Gastroesophageal sphincter (tissue), 4 donors: ENCODE data around the gene KCNF1. TPM values are rescaled to one million over a fixed set of nuclear protein-coding genes. Genes with fewer than 3 reads are reported as not detected.

ENCODE experiments used
- ATAC-seq: fragments of 150-250 bp; one replicate; pipeline ENCODE4 v1.9.1; 2016; ENCODE audit warnings: mild to moderate bottlenecking, moderate library complexity
- H3K27ac ChIP-seq, 4 donors: fragments of 200-600 bp; sonication (generic) in 3 of 4; 1 replicate in 3 of 4; 2 replicates in 1 of 4; pipeline ENCODE4 v1.5.1; 2016 to 2019
- H3K27me3 ChIP-seq: fragments of 200-600 bp; sonication (generic); one replicate; pipeline ENCODE4 v1.5.1; 2019
- H3K36me3 ChIP-seq, 2 donors: fragments of 200-600 bp; sonication (generic); one replicate each; pipeline ENCODE4 v1.5.1; 2019; ENCODE audit warnings: control low read depth in 1 of 2
- H3K4me1 ChIP-seq, 3 donors: fragments of 200-600 bp; sonication (generic); 1 replicate in 2 of 3; 2 replicates in 1 of 3; pipeline ENCODE4 v1.5.1; 2016 to 2019; ENCODE audit warnings: control low read depth in 2 of 3
- H3K4me3 ChIP-seq, 2 donors: fragments of 200-600 bp; sonication (generic); one replicate each; pipeline ENCODE4 v1.5.1; 2019; ENCODE audit warnings: mild to moderate bottlenecking in 1 of 2, moderate library complexity in 1 of 2
- H3K9me3 ChIP-seq, 3 donors: fragments of 200-600 bp; sonication (generic); one replicate each; pipeline ENCODE4 v1.5.1; 2017 to 2019; ENCODE audit warnings: control low read depth in 2 of 3
- CTCF ChIP-seq, 4 experiments: fragments of 200-600 bp in 2 of 4; fragments of 450-650 bp in 2 of 4; sonication (generic) in 1 of 4; IDR thresholded peaks; one replicate each; pipeline ENCODE4 v1.5.1; 2017 to 2019; ENCODE audit warnings: antibody characterized with exemption in 4 of 4, mild to moderate bottlenecking in 2 of 4, moderate library complexity in 2 of 4
- EP300 ChIP-seq: sonication (generic); formaldehyde crosslinking; IDR thresholded peaks from one replicate; pipeline ENCODE4 v1.6.1; 2017; ENCODE audit warnings: antibody characterized with exemption, mild to moderate bottlenecking
- POLR2A ChIP-seq, 2 donors: fragments of 450-650 bp; IDR thresholded peaks; one replicate each; pipeline ENCODE4 v1.6.1; 2017; ENCODE audit warnings: antibody characterized with exemption in 2 of 2, mild to moderate bottlenecking in 2 of 2, moderate library complexity in 1 of 2
- POLR2AphosphoS5 ChIP-seq: sonication (generic); formaldehyde crosslinking; IDR thresholded peaks from one replicate; pipeline ENCODE4 v1.6.1; 2017; ENCODE audit warnings: antibody characterized with exemption
- WGBS, 2 donors: methylation state at CpG; one replicate each; pipeline ENCODE4 v1.1.5; 2018; ENCODE audit warnings: low coverage in 1 of 2; 5-methylcytosine and 5-hydroxymethylcytosine counted together
- total RNA-seq, 4 donors: library from RNA; depleted of rRNA; stranded (reverse); fragments of >200 nt; gene quantifications; one replicate each; pipeline ENCODE4 v1.1.0, GENCODE V29; 2016

Gene KCNF1
- total RNA-seq, 4 donors from 2014 or later, result 6.1 to 47.7 (median 29.1) TPM; not detected in 1

GRCh38 chr2:10923008-10923375, 11.3 kb downstream of the KCNF1 start:
- H3K27me3 ChIP-seq, result peaks cover 29% of the 10 kb centered on the region
- no peaks in the 10 kb centered on the region for H3K36me3 ChIP-seq
- no peak overlapping the region for H3K27ac ChIP-seq
- ATAC-seq, result no peak
- no peaks in the 10 kb centered on the region for H3K9me3 ChIP-seq
- H3K4me3 ChIP-seq, result no peak overlapping the region
- no peaks in the 10 kb centered on the region for H3K4me1 ChIP-seq
- TF ChIP-seq EP300 (no peak), CTCF (IDR thresholded peaks at IDR 0.05) (no peak)
- 80% methylated on average over 1 of the region's 7 CpGs; no CpG with 5 or more reads in 1 of the 2 donors for WGBS, 2 donors

- Histone ChIP-seq H3K4me3 (no peak overlapping the region), H3K9me3 (no peaks in the 10 kb centered on the region), H3K27me3 (peaks cover 29% of the 10 kb centered on the region), H3K4me1 (no peaks in the 10 kb centered on the region), H3K36me3 (no peaks in the 10 kb centered on the region), H3K27ac (no peak overlapping the region)
- TF ChIP-seq POLR2A (IDR thresholded peaks at IDR 0.05), result no peak
- no peak for TF ChIP-seq POLR2AphosphoS5
- no peak for TF ChIP-seq EP300
- no peak for TF ChIP-seq CTCF (IDR thresholded peaks at IDR 0.05)
- 81 to 82% methylated on average over 3 to 6 of the region's 6 CpGs for WGBS, 2 donors
- ATAC-seq, result no peak
Measured at GRCh38 chr2:10923965-10924364, 12.2 kb downstream of the KCNF1 start.

- no peak for ATAC-seq
- no peaks in the 10 kb centered on the region for H3K4me1 ChIP-seq
- H3K9me3 ChIP-seq, result no peaks in the 10 kb centered on the region
- WGBS, 2 donors, result 97 to 100% methylated on average over 1 to 4 of the region's 5 CpGs
- H3K36me3 ChIP-seq, result no peaks in the 10 kb centered on the region
- H3K27me3 ChIP-seq, result peaks cover 29% of the 10 kb centered on the region
- H3K27ac ChIP-seq, result no peak overlapping the region
- TF ChIP-seq CTCF (IDR thresholded peaks at IDR 0.05) (no peak), EP300 (no peak), POLR2A (IDR thresholded peaks at IDR 0.05) (no peak), POLR2AphosphoS5 (no peak)
- H3K4me3 ChIP-seq, result no peak overlapping the region
Measured at GRCh38 chr2:10924441-10924840, 12.7 kb downstream of the KCNF1 start.

GRCh38 chr2:10924859-10925258, 13.1 kb downstream of the KCNF1 start:
- no peak for TF ChIP-seq CTCF (IDR thresholded peaks at IDR 0.05)
- TF ChIP-seq EP300, result no peak
- no peak for TF ChIP-seq POLR2A (IDR thresholded peaks at IDR 0.05)
- TF ChIP-seq POLR2AphosphoS5, result no peak
- no peak for ATAC-seq
- Histone ChIP-seq H3K4me3 (no peak overlapping the region), H3K9me3 (no peaks in the 10 kb centered on the region), H3K36me3 (no peaks in the 10 kb centered on the region), H3K4me1 (no peaks in the 10 kb centered on the region), H3K27me3 (peaks cover 29% of the 10 kb centered on the region), H3K27ac (no peak overlapping the region)
- WGBS, 2 donors, result 92% methylated on average over 2 of the region's 5 CpGs; no CpG with 5 or more reads in 1 of the 2 donors

GRCh38 chr2:10926191-10926820, 14.6 kb downstream of the KCNF1 start:
- Histone ChIP-seq H3K4me1 (no peaks in the 10 kb centered on the region), H3K27me3 (peaks cover 29% of the 10 kb centered on the region), H3K9me3 (no peaks in the 10 kb centered on the region), H3K4me3 (no peak overlapping the region), H3K36me3 (no peaks in the 10 kb centered on the region), H3K27ac (no peak overlapping the region)
- 40 to 50% methylated on average over 1 to 8 of the region's 15 CpGs for WGBS, 2 donors
- no peak for ATAC-seq
- TF ChIP-seq POLR2A (IDR thresholded peaks at IDR 0.05) (no peak), CTCF (IDR thresholded peaks at IDR 0.05) (no peak)
